Smooth muscle cell (in vitro differentiated cells): ENCODE measurements around the gene VMAC. TPM values are rescaled to one million over a fixed set of nuclear protein-coding genes. Genes with fewer than 3 reads are reported as not detected.

Experiments used
- DNase-seq: peaks from one replicate; lab custom pipeline; 2025; ENCODE audit not compliant: unreplicated experiment; lab: John Stamatoyannopoulos, UW
- H2AFZ ChIP-seq: fragments of 200-600 bp; sonication (generic); 2 replicates; pipeline ENCODE4 v1.6.0; 2016; ENCODE audit warnings: antibody characterized with exemption, low read depth, mild to moderate bottlenecking
- H3F3A ChIP-seq: fragments of 200-600 bp; sonication (generic); 2 replicates; pipeline ENCODE4 v1.6.0; 2017; ENCODE audit warnings: antibody characterized with exemption, low read depth
- H3K27ac ChIP-seq: fragments of 200-600 bp; sonication (generic); 2 replicates; pipeline ENCODE4 v1.5.1; 2016; ENCODE audit warnings: low read depth, mild to moderate bottlenecking
- H3K27me3 ChIP-seq: fragments of 200-600 bp; sonication (generic); 2 replicates; pipeline ENCODE4 v1.6.1; 2016; ENCODE audit warnings: low read depth, mild to moderate bottlenecking
- H3K36me3 ChIP-seq: fragments of 200-600 bp; sonication (generic); 2 replicates; pipeline ENCODE4 v1.5.1; 2016; ENCODE audit warnings: low read depth
- H3K4me1 ChIP-seq: fragments of 200-600 bp; sonication (generic); 2 replicates; pipeline ENCODE4 v1.5.1; 2016; ENCODE audit warnings: low read depth
- H3K4me2 ChIP-seq: fragments of 200-600 bp; sonication (generic); 2 replicates; pipeline ENCODE4 v1.6.0; 2016; ENCODE audit warnings: mild to moderate bottlenecking
- H3K4me3 ChIP-seq: fragments of 200-600 bp; sonication (generic); 2 replicates; pipeline ENCODE4 v1.5.1; 2016; ENCODE audit warnings: mild to moderate bottlenecking
- H3K79me2 ChIP-seq: fragments of 200-600 bp; sonication (generic); 2 replicates; pipeline ENCODE4 v1.6.0; 2016; ENCODE audit warnings: low read depth, mild to moderate bottlenecking
- H3K9ac ChIP-seq: fragments of 200-600 bp; sonication (generic); 2 replicates; pipeline ENCODE4 v1.6.0; 2016; ENCODE audit warnings: low read depth
- H3K9me3 ChIP-seq: fragments of 200-600 bp; sonication (generic); replicated peaks from 2 replicates; pipeline ENCODE4 v1.5.1; 2016; ENCODE audit warnings: low read depth
- H4K20me1 ChIP-seq: fragments of 200-600 bp; sonication (generic); 2 replicates; pipeline ENCODE4 v1.6.0; 2016; ENCODE audit warnings: low read depth
- WGBS: methylation state at CpG from one replicate; pipeline ENCODE4 v1.1.7; 2016; ENCODE audit warnings: low lambda C conversion rate; 5-methylcytosine and 5-hydroxymethylcytosine counted together
- polyA plus RNA-seq: library from polyadenylated mRNA; unstranded; fragments of >200 nt; fragmentation: Nextera tagmentation; extraction: Ambion mirVana; gene quantifications from 2 replicates; pipeline ENCODE4 v1.2.1, GENCODE V29; 2016
- total RNA-seq: library from RNA; depleted of rRNA; stranded (reverse); fragments of >200 nt; gene quantifications from 2 replicates; pipeline ENCODE4 v1.2.3, GENCODE V29; 2014
- TF ChIP-seq, protein P1 (sequence below): fragments of 200-600 bp; sonication (generic); IDR thresholded peaks from 2 replicates; pipeline ENCODE4 v1.5.1; 2017; ENCODE audit warnings: borderline replicate concordance, mild to moderate bottlenecking, antibody characterized with exemption; ENCODE audit not compliant: insufficient read depth, poor library complexity, severe bottlenecking

VMAC gene
- total and polyA plus RNA-seq, 2 experiments from 2014 or later, result 0.36 to 0.95 TPM

DNA sequence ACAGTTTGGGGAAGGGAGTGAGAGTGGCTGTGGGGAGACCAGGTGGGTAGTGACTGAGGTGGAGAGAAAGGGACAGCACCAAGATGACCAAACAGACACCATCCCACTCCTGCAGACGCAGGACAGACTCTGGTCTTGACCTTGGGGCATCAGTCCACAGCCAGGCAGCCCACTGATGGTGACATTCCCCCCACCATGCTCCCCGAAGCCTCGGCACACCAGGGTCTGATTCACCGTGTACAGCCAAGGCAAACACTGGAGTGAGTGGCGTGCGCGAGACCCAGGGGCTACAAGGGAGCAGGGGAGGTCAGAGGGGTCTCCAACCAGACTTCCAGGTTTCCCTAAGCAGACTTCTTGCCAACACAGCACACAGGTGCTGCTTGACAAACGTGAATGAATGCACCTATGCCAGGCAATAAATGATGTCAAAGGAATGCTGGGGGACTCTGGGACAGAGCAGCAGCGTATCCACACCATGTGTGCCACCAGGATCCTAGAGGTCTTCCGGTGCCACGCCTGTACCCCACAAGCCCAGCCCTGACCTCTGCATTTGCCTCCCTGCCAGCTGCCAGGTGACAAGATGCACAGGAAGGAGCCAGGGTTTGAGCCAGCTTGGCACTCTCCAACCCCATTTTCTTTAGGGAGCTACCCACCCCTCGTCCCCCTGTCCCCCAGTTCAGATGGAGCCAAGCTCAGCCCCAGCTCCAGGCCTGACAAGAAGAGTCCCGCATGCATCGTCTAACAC, 54.8 kb downstream of the VMAC start:
- H3K4me2 ChIP-seq, result no peak overlapping the region
- H3K9me3 ChIP-seq, result no peaks in the 10 kb centered on the region
- H3K27ac ChIP-seq, result no peak overlapping the region
- no peak overlapping the region for H3K9ac ChIP-seq
- no peaks in the 10 kb centered on the region for H3K36me3 ChIP-seq
- H3K4me3 ChIP-seq, result no peak overlapping the region
- TF ChIP-seq, protein P1, sequence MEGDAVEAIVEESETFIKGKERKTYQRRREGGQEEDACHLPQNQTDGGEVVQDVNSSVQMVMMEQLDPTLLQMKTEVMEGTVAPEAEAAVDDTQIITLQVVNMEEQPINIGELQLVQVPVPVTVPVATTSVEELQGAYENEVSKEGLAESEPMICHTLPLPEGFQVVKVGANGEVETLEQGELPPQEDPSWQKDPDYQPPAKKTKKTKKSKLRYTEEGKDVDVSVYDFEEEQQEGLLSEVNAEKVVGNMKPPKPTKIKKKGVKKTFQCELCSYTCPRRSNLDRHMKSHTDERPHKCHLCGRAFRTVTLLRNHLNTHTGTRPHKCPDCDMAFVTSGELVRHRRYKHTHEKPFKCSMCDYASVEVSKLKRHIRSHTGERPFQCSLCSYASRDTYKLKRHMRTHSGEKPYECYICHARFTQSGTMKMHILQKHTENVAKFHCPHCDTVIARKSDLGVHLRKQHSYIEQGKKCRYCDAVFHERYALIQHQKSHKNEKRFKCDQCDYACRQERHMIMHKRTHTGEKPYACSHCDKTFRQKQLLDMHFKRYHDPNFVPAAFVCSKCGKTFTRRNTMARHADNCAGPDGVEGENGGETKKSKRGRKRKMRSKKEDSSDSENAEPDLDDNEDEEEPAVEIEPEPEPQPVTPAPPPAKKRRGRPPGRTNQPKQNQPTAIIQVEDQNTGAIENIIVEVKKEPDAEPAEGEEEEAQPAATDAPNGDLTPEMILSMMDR, result no peak
- H3K4me1 ChIP-seq, result peaks cover 10% of the 10 kb centered on the region
- H3F3A ChIP-seq, result peaks cover 9% of the 10 kb centered on the region
- DNase-seq, result no peak
- H4K20me1 ChIP-seq, result peaks cover 100% of the 10 kb centered on the region
- H3K79me2 ChIP-seq, result peaks cover 91% of the 10 kb centered on the region
- no peaks in the 10 kb centered on the region for H3K27me3 ChIP-seq
- no peak overlapping the region for H2AFZ ChIP-seq
- 94% methylated on average over 14 of the region's 14 CpGs for WGBS

Other genes with a start within 250 kb of the VMAC start
- gene MICOS13, start 224.4 kb upstream of the VMAC start, total RNA-seq, result 29.8 and 45.2 TPM in 2 replicates
- 143 and 151 TPM in 2 replicates for gene MICOS13, start 224.4 kb upstream of the VMAC start, polyA plus RNA-seq
- 10.3 and 28.0 TPM in 2 replicates for gene HSD11B1L, start 223.8 kb upstream of the VMAC start, total RNA-seq
- 28.4 and 28.5 TPM in 2 replicates for gene HSD11B1L, start 223.8 kb upstream of the VMAC start, polyA plus RNA-seq
- 591 and 641 TPM in 2 replicates for gene RPL36, start 214.6 kb upstream of the VMAC start, total RNA-seq
- 1,079 and 1,182 TPM in 2 replicates for gene RPL36, start 214.6 kb upstream of the VMAC start, polyA plus RNA-seq
- gene LONP1, start 184.7 kb upstream of the VMAC start, total RNA-seq, result 30.2 and 31.6 TPM in 2 replicates
- gene LONP1, start 184.7 kb upstream of the VMAC start, polyA plus RNA-seq, result 67.7 and 82.6 TPM in 2 replicates
- not detected in 2 replicates for gene CATSPERD, start 184.2 kb upstream of the VMAC start, total RNA-seq
- not detected in 2 replicates for gene CATSPERD, start 184.2 kb upstream of the VMAC start, polyA plus RNA-seq
- gene PRR22, start 120.1 kb upstream of the VMAC start, total RNA-seq, result 1.5 and 2.2 TPM in 2 replicates
- 0.65 and 1.7 TPM in 2 replicates for gene PRR22, start 120.1 kb upstream of the VMAC start, polyA plus RNA-seq
- 12.8 and 19.7 TPM in 2 replicates for gene DUS3L, start 113.7 kb upstream of the VMAC start, total RNA-seq
- gene DUS3L, start 113.7 kb upstream of the VMAC start, polyA plus RNA-seq, result 18.5 and 19.0 TPM in 2 replicates
- 2.2 TPM in 1 of 2 replicates, not detected in the other for gene NRTN, start 99.8 kb upstream of the VMAC start, total RNA-seq
- gene NRTN, start 99.8 kb upstream of the VMAC start, polyA plus RNA-seq, result 5.4 and 5.7 TPM in 2 replicates
- 0.22 TPM in 1 of 2 replicates, not detected in the other for gene FUT6, start 65.2 kb upstream of the VMAC start, total RNA-seq
- not detected in 2 replicates for gene FUT6, start 65.2 kb upstream of the VMAC start, polyA plus RNA-seq
- 0.18 and 0.58 TPM in 2 replicates for gene FUT3, start 53.4 kb upstream of the VMAC start, total RNA-seq
- gene FUT3, start 53.4 kb upstream of the VMAC start, polyA plus RNA-seq, result 0.24 TPM in 1 of 2 replicates, not detected in the other
- not detected in 2 replicates for gene FUT5, start 34.3 kb upstream of the VMAC start, total RNA-seq
- 0.97 TPM in 1 of 2 replicates, not detected in the other for gene FUT5, start 34.3 kb upstream of the VMAC start, polyA plus RNA-seq
- gene NDUFA11, start 1.1 kb upstream of the VMAC start, total RNA-seq, result 169 and 209 TPM in 2 replicates
- 487 and 493 TPM in 2 replicates for gene NDUFA11, start 1.1 kb upstream of the VMAC start, polyA plus RNA-seq
- 4.6 and 17.3 TPM in 2 replicates for gene CAPS, start 9.4 kb downstream of the VMAC start, total RNA-seq
- 5.1 and 13.0 TPM in 2 replicates for gene CAPS, start 9.4 kb downstream of the VMAC start, polyA plus RNA-seq
- gene RANBP3, start 73.3 kb downstream of the VMAC start, total RNA-seq, result 45.3 and 65.8 TPM in 2 replicates
- 11.7 and 13.4 TPM in 2 replicates for gene RANBP3, start 73.3 kb downstream of the VMAC start, polyA plus RNA-seq
- 2.7 and 7.5 TPM in 2 replicates for gene RFX2, start 205.6 kb downstream of the VMAC start, total RNA-seq
- gene RFX2, start 205.6 kb downstream of the VMAC start, polyA plus RNA-seq, result 4.7 and 6.4 TPM in 2 replicates
- not detected in 2 replicates for gene ACSBG2, start 230.8 kb downstream of the VMAC start, total RNA-seq
- not detected in 2 replicates for gene ACSBG2, start 230.8 kb downstream of the VMAC start, polyA plus RNA-seq